ENCODE data around the gene CRACR2A.

Gene CRACR2A

DNA sequence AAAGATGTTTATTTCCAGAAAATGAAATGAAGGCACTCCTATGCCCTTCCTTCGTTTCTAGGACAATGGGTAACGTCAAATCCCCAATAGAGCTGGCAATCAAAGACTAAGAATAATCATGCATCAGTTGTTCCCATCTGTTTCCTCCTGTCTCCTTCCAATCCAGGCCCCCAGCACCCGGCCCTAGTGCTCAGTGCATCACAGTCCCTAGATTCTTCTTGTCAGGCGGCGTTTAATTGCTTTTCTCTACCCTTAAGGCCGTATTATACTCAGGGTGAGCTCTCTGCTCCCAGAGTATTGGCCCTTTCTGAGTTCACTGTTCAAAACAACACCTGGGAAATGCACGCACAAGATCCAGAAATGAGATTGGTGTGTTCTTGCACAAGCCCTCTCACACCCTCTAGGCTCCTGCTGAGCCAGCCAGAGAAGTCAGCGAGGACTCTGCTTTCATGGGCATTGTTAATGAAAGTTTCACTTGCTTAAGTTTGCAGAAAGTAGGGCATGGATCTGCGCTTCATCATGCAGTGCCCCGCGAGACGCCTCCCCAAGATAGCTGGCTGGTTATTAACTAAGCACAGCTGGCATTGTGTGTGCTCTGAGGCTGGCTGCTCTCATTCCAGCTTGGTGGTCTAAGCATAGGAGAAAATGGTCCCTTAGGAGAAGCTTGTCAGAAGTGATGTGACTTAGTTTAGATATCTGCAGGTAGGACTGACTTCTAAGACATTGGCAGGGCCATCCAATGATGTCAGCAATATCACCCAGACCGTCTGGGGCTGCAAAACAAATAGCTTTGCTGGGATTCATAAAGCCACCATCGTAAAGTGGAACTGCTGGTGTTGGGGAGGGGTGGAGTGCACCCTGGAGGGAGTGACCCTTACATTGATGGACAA, 28.7 kb downstream of the CRACR2A start:
- no peak for DNase-seq

DNA sequence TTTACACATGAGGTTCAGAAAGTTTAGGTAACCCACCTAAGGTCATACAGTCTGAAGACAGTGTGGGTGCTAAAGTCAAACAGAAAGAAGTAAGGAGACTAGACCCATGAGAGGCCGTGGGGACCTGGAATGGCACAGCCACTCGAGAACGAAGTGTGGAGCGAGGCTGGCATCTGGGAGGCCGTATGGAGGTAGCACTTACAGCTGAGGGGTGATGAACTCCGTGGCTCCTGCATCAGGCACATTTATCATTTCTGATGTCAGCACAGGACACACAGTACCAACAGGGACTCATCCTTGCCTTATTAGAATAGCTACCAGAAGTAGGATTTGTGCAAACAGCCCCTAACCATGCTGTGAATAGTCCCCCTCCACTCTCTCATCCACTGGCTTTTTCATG, 30.5 kb downstream of the CRACR2A start:
- no peak for DNase-seq

DNA sequence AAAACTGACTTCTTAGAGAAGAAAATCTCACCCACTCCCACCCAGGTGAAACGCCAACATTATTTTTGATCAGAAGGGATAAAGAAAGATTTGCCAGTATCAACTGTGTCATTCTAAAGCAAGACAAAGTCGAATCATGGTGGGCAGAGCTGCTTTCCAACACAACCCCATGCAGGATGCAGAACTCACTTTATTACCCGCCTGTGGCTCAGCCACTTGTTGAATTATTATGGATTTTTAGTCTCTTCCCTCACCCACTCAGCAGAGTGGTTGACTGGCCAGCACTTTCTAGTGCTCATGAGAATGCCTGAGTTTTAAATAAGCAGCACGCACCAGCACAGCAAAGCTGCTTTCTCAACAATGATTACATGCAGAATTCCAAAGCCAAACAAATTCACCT, 32.1 kb downstream of the CRACR2A start:
- DNase-seq: no peak

DNA sequence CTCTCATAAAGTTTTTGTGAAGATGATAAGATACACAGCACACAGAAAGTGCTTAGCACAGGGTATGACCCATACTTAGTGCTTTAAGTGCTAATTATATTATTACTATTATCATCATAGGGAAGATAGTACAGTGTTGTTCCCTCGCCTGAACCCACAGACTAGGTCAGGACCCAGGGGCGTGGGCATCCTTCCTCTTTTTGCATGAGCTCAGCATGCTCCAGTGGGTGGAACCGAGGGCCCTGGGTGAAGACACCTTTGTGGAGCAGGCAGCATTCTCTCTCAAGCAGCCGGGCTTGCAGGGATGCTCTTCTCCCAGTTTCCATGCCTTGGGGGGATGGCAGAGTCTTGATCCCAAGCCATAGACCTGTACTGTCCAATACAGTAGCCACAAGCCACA, 34.8 kb downstream of the CRACR2A start:
- no peak for DNase-seq

GRCh38 chr12:3717283-3717898, 35.5 kb downstream of the CRACR2A start:
- DNase-seq: no peak

GRCh38 chr12:3715999-3716398, 36.9 kb downstream of the CRACR2A start:
- no peak for DNase-seq

- DNase-seq: no peak
Measured at GRCh38 chr12:3713947-3714346, 39.0 kb downstream of the CRACR2A start.

DNA sequence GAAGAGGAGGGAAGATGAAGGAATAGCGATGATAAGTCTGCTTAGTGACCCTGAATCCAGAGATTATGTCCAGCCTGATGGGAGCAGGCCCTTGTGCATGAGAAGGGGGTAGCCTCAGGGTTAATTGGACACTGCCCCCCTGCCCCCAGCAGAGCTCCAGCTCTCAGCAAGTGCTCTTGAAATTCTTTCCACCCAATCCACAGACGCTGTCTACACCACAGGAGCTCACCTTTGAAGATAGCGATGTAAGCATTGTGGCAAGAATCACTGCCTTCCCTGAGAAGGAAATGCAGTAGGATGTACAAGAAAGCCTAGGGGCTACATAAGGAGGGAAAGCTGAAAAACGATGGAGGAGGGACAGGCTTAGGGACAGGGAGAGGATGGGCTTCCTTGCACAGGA, 39.4 kb downstream of the CRACR2A start:
- DNase-seq: no peak

DNA sequence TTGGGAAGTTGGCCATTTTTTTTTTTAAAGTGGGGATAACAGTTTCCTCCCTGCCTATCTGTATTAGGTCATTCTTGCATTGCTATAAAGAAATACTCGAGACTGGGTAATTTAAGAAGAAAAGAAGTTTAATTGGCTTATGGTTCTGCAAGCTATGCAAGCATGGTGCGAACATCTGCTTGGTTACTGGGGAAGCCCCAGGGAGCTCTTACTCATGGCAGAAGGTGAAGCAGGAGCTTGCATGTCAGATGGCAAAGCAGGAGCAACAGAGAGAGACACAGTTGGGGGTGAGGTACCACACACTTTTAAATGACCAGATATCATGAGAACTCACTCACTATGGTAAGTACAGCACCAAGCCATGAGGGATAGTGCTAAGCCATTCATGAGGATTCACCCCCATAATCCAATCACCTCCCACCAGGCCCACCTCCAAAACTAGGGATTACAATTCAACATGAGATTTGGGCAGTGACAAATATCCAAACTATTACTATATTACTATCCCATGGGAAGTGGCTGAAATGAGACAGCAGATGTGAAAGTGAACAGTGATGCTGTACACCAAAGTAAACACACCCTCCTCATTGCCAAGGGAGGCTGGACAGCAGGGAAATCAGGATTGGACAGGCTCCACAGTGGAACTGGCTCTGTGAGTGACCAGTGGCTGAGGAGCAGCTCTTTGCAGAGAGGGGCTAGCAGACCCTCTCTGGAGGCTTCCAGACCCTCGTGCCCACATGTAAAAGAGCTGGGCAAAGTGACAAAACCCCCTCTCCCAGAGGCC, 40.5 kb downstream of the CRACR2A start:
- DNase-seq: no peak

DNA sequence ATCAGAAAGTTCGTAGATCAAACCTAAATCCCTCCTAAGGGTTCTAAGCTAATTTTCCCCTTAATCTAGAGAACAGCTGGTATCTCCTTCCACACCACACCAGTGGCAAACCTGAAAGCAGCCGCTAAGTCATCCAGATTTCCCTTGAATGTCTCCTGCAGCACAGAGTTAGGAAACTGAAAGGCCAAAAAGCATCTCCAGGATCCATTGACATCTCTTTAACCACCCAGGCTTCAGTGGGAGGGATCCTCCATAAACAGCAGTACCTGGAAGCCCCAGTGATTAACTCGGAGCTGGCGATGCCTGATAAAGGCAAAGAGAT, 47.6 kb downstream of the CRACR2A start:
- no peak for DNase-seq

DNA sequence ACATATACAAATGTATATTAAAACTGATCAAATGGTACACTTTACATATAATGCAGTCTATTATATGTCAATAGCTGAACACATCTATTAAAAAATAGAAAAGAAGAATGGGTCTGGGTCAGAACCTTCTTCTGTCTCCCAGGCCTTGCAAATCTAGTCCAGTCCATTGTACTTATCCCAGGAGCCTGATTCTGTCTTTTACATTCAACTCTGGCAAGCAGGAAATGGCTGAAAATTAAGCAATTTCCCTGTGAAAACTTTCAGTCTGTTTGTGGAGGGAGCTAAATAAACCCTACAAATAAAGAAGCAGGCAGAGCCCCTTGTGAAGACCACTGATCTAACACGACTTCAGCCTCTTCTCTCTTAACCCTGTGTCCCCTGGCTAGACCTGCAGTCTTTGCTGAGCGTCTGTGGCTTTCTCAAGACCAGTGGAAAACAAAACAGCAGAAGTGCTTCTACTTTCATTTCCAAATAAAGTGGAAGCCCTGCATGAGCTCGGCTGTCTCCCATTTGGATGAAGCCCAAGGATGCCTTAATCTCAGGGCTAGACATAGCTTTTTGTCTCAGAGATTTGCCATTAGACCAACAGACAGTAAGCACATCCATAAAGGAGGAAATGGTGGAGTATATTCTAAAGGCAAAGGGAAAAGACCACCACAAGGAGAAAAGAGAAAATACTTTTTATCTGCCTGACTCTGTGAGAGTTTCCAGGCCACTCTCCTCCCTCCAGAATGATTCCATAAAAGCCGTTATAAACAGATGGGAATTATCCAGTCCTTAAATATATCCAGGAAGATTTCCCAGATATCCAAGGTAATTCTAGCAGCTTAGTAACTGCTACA, 48.2 kb downstream of the CRACR2A start:
- no peak for DNase-seq

GRCh38 chr12:3700861-3701260, 52.0 kb downstream of the CRACR2A start:
- no peak for DNase-seq

- DNase-seq: no peak
Measured at GRCh38 chr12:3698218-3698974, 54.5 kb downstream of the CRACR2A start.

- no peak for DNase-seq
Measured at GRCh38 chr12:3697311-3697870, 55.5 kb downstream of the CRACR2A start.

DNA sequence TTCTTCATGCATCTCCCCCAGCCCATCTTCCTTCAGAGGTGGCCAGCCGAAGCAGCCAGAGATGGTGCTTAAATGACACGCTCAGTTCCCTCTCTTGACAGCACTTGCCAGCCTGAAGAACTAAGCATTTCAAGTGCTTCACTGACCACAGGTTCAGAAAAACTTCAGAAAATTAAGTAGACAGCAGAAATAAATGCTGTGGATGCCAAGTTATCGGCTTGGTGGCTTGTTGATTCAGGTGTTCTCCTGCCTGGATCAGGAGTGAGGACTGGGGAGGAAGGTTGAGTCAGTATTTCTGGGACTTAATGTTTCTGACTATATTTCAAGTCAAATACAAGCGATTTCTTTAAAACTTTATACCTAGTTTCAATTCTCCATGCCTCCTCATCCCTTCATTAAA, 58.2 kb downstream of the CRACR2A start:
- DNase-seq: no peak

DNA sequence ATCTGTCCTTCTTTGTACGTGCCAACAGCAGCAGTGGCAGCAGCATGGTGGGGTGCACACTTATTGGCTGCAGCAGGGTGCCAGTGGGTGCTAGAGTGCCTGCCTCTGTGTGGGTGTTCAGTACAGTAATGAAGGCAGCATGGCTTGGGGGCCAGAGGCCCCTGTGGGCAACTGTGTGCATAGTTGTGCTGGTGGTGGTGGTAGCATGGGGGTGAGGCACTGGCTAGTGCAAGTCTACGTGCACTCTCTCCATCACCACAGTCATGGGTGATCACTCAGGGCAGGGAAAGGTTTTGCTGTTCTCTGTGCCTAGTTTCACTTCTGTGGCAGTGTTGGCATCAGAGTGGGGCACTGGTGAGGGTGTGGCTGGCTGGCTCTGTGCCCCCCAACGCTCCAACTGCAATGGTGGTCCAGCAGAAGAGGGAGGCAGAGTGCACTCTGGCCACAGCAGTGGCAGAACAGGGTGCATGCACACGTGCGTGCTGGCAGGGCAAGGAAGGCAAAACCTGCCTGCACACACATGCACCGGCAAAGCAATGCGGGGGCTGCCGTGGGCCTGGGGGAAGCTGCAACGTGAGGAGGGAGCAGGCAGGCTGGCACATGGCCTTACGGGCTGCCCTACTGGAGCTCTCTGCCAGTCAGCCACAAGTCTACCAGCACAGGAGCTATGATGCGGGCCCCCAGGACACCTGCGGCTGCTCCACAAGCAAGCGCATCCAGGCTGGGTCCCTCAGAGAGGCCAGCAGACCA, 60.1 kb downstream of the CRACR2A start:
- DNase-seq: no peak

DNA sequence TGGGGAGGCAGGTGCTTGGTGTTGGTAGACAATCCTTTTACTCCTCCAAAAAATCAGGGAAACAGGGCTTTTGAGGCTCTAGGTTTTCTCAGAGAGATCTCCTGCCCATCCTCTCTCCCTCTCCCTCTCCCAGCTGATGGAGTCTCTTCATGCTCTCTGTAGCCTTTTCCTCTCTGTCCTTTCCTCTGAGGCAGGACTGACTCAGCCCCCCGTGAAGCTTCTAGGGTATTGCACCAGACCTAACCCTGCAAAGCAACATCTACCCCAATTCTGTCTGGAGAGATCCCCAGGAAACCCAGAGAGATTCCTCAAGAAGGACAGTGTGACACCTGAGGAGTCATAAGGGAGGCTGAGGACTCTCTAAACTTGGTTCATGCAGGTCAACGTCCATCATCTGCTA, 66.4 kb downstream of the CRACR2A start:
- DNase-seq: no peak

DNA sequence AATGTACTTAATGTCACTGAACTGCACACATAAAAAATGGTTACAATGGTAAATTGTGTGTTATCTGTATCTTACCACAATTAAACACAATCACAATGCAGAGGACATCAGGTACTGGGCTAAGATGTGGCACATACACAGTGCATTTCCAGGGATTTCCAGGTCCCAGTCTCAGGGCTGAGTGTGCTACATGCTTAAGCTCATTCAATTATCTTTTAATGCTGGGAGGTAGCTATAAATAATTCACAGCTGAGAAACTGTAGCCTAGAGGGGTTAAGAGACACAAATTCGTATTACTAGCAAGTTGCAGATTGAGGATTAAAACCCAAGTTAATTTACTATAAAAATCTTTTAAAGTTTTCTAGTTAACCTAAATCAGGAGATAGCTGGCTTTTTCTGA, 67.1 kb downstream of the CRACR2A start:
- no peak for DNase-seq

DNA sequence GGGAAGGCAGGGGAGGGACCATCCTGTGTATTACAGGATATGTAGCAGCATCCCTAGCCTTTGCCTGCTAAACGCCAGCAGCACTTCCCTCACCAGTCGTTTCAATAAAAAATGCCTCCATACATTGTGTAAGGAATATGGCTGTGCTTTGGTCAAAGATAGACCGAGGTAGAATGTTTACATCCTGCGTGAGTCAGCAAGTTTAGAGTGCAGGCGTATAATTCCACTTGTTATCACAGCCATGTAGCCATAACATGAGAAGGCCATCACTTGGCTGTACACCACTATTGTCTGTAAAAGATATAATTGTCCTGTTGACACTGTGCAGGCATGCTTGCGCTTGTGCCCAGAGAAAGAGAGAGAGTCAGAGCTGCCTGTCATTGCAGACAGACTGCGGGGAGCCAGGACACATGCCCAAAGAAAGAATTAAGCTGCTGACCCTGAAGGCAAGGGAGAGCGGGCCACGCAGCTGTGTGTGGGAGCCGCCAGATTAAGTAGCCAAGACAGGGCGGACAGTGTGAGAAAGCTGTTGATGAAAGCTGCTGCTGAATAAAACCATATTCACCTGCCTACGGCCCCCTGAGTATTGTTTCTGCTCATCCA, 68.4 kb downstream of the CRACR2A start:
- DNase-seq: no peak

- DNase-seq: no peak
Measured at GRCh38 chr12:3683670-3684069, 69.2 kb downstream of the CRACR2A start.
